ENCODE measurements around the gene RET. TPM values are rescaled to one million over a fixed set of nuclear protein-coding genes. Genes with fewer than 3 reads are reported as not detected.

The RET gene
- polyA plus RNA-seq, 10 donors, result 0.80 to 10.6 (median 2.4) TPM

DNA sequence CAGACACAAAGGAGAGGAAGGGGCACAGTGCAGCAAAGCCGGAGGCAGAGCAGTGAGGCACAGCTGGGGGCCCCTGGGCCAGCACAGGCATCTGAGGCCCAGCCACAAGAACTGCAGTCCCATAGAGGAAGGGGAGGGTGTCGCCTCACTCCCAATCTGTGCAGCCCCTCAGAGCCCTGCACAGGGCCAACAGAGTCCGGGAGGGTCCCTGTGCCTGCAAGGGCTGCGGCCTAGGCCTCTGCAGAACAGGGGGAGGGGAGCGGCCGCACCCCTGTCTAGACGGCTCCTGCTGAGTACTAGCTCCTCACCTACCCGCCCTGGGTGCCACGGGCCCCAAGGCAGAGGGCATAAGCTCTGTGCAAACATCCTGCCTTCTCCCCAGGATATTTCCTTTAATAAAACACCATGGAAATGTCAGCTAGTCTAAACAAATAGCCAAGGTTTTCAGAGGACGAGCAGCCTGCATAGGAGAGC lies 32.4 kb upstream of the RET start:
- DNase-seq, result no peak

DNA sequence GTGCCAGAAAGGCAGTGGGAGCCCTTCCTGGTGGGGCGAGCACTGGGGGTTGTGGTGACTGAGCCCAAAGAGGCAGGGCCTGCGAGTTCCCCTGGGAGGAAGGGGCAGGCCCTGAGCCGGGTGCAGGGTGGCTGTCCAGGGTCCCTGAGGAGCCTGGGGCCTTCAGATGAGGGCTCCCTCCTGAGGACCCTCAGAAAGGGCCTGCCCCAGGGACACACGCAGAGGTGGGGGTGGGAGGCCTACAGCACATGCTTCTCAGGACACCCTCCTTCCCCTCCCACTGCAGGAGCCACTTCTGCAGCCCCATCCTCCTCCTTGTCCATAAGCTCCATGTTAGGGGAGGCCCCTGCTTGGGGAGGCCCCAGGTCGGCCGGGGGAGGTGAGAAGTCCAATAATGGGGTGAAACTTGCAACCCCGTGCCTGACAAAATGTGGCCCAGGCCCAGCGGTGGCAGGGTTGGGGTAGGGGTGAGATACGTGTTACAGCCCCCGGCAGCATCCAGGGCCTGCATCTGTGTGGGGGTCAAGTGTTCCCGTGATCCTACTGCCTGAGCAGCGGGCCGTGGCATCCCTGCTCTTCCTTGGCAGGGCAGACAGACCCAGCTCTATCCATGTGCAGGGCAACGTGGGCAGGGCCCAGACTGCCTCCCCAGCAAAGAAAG lies 31.8 kb upstream of the RET start:
- no peak for DNase-seq

GRCh38 chr10:43045631-43046287 lies 31.1 kb upstream of the RET start:
- no peak for DNase-seq

DNA sequence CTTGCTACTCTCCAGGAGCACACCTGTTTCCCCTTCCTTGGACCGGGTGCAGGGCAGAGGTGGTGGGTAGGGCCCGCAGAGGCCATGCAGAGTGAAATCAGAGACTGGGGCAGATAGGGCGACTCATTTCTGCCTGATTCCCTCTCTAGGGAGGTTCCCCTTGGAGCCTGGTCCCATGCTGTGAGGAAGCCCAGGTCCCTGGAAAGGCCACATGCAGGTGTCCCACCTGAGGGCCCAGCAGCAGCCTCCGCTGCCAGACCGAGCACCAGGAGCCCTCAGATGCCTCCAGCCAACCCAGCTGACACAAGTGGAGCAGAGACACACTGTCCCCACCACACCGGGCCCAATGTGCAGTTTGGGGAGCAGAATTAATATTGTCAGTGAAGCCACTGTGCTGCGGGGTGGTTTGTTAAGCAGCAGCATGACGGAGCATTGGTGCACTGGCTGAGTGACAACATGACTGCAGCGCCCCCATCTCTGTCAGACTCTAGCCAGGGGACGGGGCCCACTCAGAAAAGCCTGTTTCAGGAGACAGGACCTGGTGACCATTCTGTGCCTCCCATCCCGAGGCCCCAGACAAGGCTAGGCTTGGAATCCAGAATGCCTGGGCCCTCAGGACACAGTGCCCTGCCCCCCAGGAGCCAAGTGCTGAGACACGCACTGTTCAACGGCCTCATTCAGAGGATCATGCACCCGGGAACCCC lies 30.4 kb upstream of the RET start:
- DNase-seq, result no peak

- no peak for DNase-seq
Observed at GRCh38 chr10:43047288-43047970, 29.4 kb upstream of the RET start.

GRCh38 chr10:43048301-43049051 lies 28.4 kb upstream of the RET start:
- no peak for DNase-seq

GRCh38 chr10:43049081-43049551 lies 27.8 kb upstream of the RET start:
- DNase-seq, result no peak

DNA sequence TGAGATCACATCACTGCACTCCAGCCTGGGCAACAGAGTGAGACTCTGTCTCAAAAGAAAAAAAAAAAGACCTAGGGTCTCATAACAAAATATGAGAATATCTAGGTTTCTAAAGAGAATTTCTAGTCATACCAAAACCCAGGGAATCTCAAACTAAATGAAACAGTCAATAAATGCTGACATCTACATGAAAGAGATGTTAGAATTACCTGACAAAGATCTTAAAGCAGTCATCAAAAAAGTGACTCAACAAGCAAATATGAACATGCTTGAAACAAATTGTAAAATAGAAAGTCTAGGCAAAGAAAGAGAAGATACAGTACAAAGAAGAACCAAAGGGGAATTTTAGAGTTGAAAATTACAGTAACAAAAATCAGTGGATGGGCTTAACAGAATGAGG lies 26.9 kb upstream of the RET start:
- DNase-seq, result no peak

DNA sequence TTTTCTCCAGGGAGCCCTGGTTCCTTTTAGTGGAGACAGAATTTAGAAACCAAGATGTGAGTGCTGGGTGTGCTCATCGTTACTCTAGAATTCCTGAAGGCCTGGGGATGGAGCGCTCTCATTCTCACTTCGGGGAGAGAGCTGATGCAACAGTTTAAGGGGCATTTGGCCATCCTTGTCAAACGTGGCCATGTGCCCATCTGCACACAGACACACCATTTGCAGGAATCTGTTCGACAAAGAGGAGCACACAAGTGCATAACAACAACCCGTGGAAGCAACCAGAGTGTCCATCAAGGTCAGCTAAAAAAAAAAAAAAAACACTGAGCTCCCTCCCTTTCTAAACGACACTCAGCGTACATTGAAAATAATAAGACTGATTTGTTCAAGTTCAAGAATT lies 23.0 kb upstream of the RET start:
- DNase-seq, result no peak

DNA sequence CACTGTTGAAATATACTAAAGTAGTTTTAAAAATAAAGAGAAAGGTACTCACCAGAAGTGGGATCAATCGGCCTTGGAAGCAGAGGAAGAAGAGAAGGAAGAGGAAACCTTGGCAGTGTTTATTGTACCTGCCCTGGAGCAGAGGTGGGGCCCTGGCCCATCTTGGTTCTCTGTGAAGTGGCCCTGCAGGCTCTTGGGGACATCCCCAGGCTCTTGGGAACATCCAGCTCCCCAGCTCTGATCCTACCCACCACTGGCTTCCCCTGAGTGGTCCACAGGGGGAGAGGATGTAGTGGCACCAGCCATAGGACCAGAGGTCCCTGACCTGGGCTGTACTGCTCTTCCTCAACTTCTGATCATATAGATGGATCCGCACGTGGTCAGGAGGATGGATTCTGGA lies 22.3 kb upstream of the RET start:
- DNase-seq, result no peak

DNA sequence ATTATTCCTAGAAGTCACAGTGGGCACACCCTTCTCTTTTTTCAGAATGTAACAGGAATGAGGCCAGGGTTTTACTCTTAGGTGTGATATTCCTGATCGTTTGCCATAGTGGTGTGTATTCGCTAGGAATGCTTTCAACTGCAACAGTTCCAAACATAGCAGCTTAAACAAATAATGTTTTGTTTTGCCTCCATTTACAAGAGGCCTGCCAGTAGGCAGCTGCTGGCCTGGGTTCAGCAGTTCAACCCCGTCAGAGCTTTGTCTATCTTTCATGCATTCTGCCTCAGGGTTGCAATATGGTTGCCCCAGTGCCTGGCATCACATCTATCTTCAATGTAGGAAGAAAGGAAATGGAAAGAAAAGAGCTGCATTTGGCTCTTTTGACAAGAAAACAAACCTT lies 21.7 kb upstream of the RET start:
- no peak for DNase-seq

- DNase-seq, result no peak
Observed at GRCh38 chr10:43055991-43056567, 20.8 kb upstream of the RET start.

DNA sequence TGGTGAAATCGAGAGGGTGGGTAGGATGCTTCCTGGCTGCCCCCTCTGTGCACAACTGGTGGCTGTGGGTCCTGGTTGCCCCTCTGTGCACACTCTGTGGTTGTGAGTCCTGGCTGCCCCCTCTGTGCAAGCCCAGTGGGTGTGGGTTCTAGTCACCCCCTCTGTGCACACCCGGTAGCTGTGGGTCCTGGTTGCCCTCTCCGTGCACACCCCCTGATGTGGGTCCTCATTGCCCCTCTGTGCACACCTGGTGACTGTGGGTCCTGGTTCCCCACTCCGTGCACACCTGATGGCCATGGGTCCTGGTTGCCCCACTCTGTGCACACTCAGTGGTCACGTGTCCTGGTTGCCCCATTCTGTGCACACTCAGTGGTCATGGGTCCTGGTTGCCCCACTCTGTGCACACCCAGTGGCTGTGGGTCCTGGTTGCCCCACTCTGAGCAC lies 20.3 kb upstream of the RET start:
- DNase-seq, result no peak

- DNase-seq, result no peak
Observed at GRCh38 chr10:43057231-43057711, 19.6 kb upstream of the RET start.

- no peak for DNase-seq
Observed at GRCh38 chr10:43057831-43058340, 19.0 kb upstream of the RET start.

DNA sequence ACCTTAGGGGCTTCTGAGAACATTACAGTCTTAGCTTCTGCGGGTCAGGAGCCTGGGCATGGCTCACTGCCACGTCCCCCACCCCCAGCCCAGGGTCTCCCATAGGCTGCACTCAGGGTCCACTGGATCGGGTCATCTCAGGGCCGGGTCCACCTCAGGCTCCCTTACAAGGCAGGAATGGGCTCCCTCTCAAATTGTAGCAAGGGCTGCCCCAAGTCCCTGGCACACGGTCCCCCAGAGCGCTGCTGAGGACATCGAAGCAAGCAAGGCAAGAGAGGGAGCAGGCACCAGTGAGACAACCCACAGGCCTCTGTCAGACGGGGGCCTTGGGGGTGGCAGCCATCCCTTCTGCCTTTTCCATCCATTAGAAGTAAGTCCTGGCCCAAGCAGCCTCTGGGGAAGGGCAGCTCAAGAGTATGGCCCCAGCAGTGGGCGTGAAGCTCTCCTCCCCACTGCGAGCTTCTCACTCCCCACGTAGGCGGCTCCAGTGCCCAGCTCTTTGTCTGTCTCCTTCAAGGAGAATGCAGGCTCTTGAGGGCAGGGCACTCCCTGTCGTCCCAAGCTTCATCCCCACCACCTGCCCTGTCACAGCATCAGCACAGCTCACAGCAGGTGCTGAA lies 18.0 kb upstream of the RET start:
- no peak for DNase-seq

DNA sequence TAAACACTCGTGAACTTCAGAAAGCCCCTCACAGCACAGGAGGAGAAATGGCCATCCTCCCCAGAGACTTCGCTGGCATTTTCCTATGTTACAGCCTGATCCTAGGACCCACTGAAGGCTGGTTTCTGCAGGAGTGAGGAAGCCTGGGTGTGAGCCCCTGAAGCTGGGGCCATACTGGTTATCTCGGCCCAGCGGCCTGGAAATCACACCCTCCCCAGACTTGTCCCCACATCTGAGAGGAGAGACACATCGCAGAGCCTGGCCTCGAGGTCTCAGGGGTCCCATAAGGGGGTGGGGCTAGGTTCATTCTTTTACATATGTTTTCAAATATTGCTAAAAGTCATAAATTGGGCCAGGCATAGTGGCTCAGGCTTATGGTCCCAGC lies 17.5 kb upstream of the RET start:
- no peak for DNase-seq

DNA sequence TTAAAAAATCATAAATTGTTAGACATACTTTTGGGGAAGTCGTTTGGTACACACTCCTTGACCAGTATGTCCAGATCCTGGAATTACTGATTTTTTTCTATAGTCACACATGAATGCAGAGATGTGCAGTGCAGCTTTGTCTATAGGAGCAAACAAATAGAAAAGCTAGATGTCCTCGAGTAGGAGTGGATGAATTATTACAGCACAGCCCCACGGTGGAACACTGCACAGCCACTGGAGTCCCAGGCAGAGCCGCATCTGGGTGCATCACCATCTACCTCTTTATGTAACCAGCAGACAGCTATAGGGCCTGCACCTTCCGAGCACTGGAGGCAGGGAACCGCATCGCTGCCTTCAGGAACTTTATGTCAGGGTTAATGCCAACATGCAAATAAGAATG lies 17.0 kb upstream of the RET start:
- no peak for DNase-seq

- DNase-seq, result no peak
Observed at GRCh38 chr10:43060291-43060690, 16.6 kb upstream of the RET start.

- no peak for DNase-seq
Observed at GRCh38 chr10:43061331-43061730, 15.5 kb upstream of the RET start.

Data from muscle of back (tissue), 11 donors.